Ascending aorta (tissue), 2 donors: ENCODE results near the gene SMAD6. TPM values are rescaled to one million over a fixed set of nuclear protein-coding genes. Genes with fewer than 3 reads are reported as not detected.

ENCODE experiments used
- DNase-seq, 2 donors: peaks; one replicate each; pipeline ENCODE4 v3.0.0-alpha.2; 2019; ENCODE audit warnings: low spot score in 2 of 2
- H3K27ac ChIP-seq, 2 donors: fragments of 200-600 bp; sonication (generic); one replicate each; pipeline ENCODE4 v1.5.1; 2016 to 2017; ENCODE audit warnings: mild to moderate bottlenecking in 1 of 2
- H3K27me3 ChIP-seq: fragments of 200-600 bp; sonication (generic); one replicate; pipeline ENCODE4 v1.5.1; 2017
- H3K36me3 ChIP-seq, 2 donors: fragments of 200-600 bp; sonication (generic); one replicate each; pipeline ENCODE4 v1.5.1; 2016
- H3K4me1 ChIP-seq, 2 donors: fragments of 200-600 bp; sonication (generic); one replicate each; pipeline ENCODE4 v1.5.1; 2016 to 2017; ENCODE audit warnings: mild to moderate bottlenecking in 1 of 2
- H3K4me3 ChIP-seq, 2 donors: fragments of 200-600 bp; sonication (generic); one replicate each; pipeline ENCODE4 v1.5.1; 2016 to 2017; ENCODE audit warnings: mild to moderate bottlenecking in 1 of 2
- H3K9me3 ChIP-seq, 2 donors: fragments of 200-600 bp; sonication (generic); one replicate each; pipeline ENCODE4 v1.5.1; 2016
- CTCF ChIP-seq, 3 experiments: fragments of 200-600 bp in 2 of 3; fragments of 450-650 bp in 1 of 3; sonication (generic) in 2 of 3; IDR thresholded peaks; one replicate each; pipeline ENCODE4 v1.5.1; 2016 to 2019; ENCODE audit warnings: antibody characterized with exemption in 3 of 3, mild to moderate bottlenecking in 1 of 3, moderate library complexity in 1 of 3
- intact Hi-C: fragments of 100-400 bp; cut with DNase I; formaldehyde crosslinking; loops from one replicate; pipeline ENCODE4 v1.15.1; 2023
- total RNA-seq: library from RNA; depleted of rRNA; stranded (reverse); fragments of >200 nt; gene quantifications from one replicate; pipeline ENCODE4 v1.1.0, GENCODE V29; 2016

SMAD6 gene
- total RNA-seq, 1 donor from 2014 or later, result 140 TPM

GRCh38 chr15:66780973-66781718, 79.1 kb downstream of the SMAD6 start:
- peaks cover 0 to 20% of the 10 kb centered on the region in 2 donors for H3K4me1 ChIP-seq
- no peak for DNase-seq

GRCh38 chr15:66782785-66783184, 80.7 kb downstream of the SMAD6 start:
- no peak for DNase-seq
- Histone ChIP-seq H3K9me3 (no peaks in the 10 kb centered on the region), H3K27ac (no peak overlapping the region), H3K4me3 (no peak overlapping the region), H3K27me3 (no peaks in the 10 kb centered on the region), H3K4me1 (peaks cover 0 to 17% of the 10 kb centered on the region in 2 donors), H3K36me3 (peaks cover 6 to 20% of the 10 kb centered on the region in 2 donors)
- TF ChIP-seq CTCF (IDR thresholded peaks at IDR 0.05), result no peak
- intact Hi-C loops, result no loop called here

More at GRCh38 chr15:66780973-66781718, 79.1 kb downstream of the SMAD6 start:
- no peaks in the 10 kb centered on the region for H3K9me3 ChIP-seq
- H3K36me3 ChIP-seq, result peaks cover 6 to 20% of the 10 kb centered on the region in 2 donors
- TF ChIP-seq CTCF (IDR thresholded peaks at IDR 0.05), result no peak
- H3K4me3 ChIP-seq, result no peak overlapping the region
- intact Hi-C loops, result no loop called here
- no peaks in the 10 kb centered on the region for H3K27me3 ChIP-seq
- peak overlapping the region in 1 of 2 donors; percentile 82 for H3K27ac ChIP-seq

GRCh38 chr15:66783314-66783713, 81.3 kb downstream of the SMAD6 start:
- peaks cover 6 to 20% of the 10 kb centered on the region in 2 donors for H3K36me3 ChIP-seq
- no peaks in the 10 kb centered on the region for H3K27me3 ChIP-seq
- no peaks in the 10 kb centered on the region for H3K9me3 ChIP-seq
- intact Hi-C loops, result no loop called here
- no peak overlapping the region for H3K27ac ChIP-seq
- TF ChIP-seq CTCF (IDR thresholded peaks at IDR 0.05), result no peak
- no peak for DNase-seq
- H3K4me3 ChIP-seq, result no peak overlapping the region
- peaks cover 0 to 13% of the 10 kb centered on the region in 2 donors for H3K4me1 ChIP-seq

- peaks cover 6 to 20% of the 10 kb centered on the region in 2 donors for H3K36me3 ChIP-seq
- H3K9me3 ChIP-seq, result no peaks in the 10 kb centered on the region
- no peak for TF ChIP-seq CTCF (IDR thresholded peaks at IDR 0.05)
- intact Hi-C loops, result no loop called here
- no peak overlapping the region for H3K27ac ChIP-seq
- no peaks in the 10 kb centered on the region for H3K27me3 ChIP-seq
- no peak for DNase-seq
- no peak overlapping the region for H3K4me3 ChIP-seq
- H3K4me1 ChIP-seq, result peaks cover 0 to 13% of the 10 kb centered on the region in 2 donors
Measured at GRCh38 chr15:66783725-66784124, 81.7 kb downstream of the SMAD6 start.

- peaks cover 0 to 12% of the 10 kb centered on the region in 2 donors for H3K4me1 ChIP-seq
- H3K9me3 ChIP-seq, result no peaks in the 10 kb centered on the region
- H3K27ac ChIP-seq, result no peak overlapping the region
- TF ChIP-seq CTCF (IDR thresholded peaks at IDR 0.05), result no peak
- H3K27me3 ChIP-seq, result no peaks in the 10 kb centered on the region
- no peak overlapping the region for H3K4me3 ChIP-seq
- intact Hi-C loops, result no loop called here
- peaks cover 6 to 20% of the 10 kb centered on the region in 2 donors for H3K36me3 ChIP-seq
- no peak for DNase-seq
Measured at GRCh38 chr15:66784174-66784573, 82.1 kb downstream of the SMAD6 start.
